AG09309 (cell line): ENCODE measurements around the gene AGPAT4.

Experiments
- DNase-seq: peaks from one replicate; pipeline ENCODE4 v3.0.0-alpha.2; 2010; ENCODE audit warnings: low read depth
- H3K4me3 ChIP-seq: 2 replicates; pipeline ENCODE4 v1.5.1; 2011; ENCODE audit warnings: mild to moderate bottlenecking, low read depth, low read length, moderate library complexity; ENCODE audit not compliant: control insufficient read depth
- TF ChIP-seq, protein P1 (sequence below): IDR thresholded peaks from 2 replicates; pipeline ENCODE4 v1.5.1; 2011; ENCODE audit warnings: mild to moderate bottlenecking, low read depth, low read length, inconsistent platforms; ENCODE audit not compliant: insufficient read depth, control insufficient read depth; ENCODE audit errors: missing control alignments

Gene AGPAT4

DNA sequence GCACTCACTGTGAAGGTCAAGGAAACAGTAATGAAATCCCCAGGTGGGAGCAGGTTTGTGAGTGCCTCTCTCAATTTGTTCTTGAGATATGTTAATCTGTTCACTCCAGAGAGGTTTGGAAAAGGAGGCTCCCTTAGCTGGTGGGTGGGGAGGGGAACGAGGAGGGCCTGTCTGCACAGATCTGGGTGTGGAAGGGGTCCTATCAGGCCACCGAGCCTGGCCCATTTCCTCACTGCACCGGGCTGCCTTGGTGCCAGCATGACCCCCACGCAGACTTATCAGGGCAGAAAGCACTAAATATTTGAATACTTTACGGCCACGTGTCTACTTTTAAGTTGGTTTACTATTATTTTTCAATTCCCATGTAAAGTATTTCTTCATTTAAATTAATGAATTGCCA is 8.3 kb downstream of the AGPAT4 start:
- H3K4me3 ChIP-seq, result no peak overlapping the region
- TF ChIP-seq, protein P1, sequence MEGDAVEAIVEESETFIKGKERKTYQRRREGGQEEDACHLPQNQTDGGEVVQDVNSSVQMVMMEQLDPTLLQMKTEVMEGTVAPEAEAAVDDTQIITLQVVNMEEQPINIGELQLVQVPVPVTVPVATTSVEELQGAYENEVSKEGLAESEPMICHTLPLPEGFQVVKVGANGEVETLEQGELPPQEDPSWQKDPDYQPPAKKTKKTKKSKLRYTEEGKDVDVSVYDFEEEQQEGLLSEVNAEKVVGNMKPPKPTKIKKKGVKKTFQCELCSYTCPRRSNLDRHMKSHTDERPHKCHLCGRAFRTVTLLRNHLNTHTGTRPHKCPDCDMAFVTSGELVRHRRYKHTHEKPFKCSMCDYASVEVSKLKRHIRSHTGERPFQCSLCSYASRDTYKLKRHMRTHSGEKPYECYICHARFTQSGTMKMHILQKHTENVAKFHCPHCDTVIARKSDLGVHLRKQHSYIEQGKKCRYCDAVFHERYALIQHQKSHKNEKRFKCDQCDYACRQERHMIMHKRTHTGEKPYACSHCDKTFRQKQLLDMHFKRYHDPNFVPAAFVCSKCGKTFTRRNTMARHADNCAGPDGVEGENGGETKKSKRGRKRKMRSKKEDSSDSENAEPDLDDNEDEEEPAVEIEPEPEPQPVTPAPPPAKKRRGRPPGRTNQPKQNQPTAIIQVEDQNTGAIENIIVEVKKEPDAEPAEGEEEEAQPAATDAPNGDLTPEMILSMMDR, result no peak
- DNase-seq, result no peak

DNA sequence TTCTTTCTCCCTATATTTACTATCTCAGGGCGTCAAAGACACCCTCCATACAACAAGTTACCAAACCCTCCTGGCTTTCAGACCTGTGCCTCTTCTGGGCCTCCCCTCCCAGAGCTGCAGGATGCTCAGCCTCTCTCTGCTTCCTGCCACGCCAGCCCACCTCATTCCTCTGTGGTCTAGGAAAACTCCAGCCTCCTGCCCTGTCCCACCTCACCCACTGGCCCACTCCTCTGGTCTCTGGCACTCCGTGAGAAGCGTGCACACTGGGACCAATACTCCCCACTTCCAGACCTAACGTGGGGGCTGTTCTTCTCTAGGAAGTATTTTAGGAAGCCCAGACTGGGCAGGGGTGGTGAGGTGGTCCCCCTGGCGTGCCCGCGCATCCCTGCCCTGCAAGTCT is 9.7 kb downstream of the AGPAT4 start:
- no peak for DNase-seq
- TF ChIP-seq, protein P1, result no peak

DNA sequence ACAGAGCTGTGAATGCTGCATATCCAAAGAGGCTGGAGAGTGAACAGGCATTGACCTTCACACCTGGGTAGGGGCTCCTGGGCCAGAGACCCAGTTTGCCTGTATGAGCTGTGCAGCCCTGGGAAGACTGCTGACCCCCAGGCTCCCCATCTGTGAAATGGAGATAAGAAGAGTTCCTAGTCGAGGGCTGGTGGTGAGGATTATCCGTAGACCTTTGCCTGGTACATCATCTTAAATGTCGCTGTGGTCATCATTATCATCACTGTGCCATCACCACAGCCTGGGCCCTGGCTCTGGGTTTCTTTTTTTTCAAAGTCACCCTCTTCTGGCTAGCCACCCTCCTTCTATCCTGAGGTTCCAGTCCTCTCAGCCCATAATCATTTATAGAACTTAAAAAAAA is 12.0 kb downstream of the AGPAT4 start:
- H3K4me3 ChIP-seq, result no peak overlapping the region
- TF ChIP-seq, protein P1, result no peak
- DNase-seq, result no peak

More for the DNA sequence above, 9.7 kb downstream of the AGPAT4 start:
- H3K4me3 ChIP-seq, result no peak overlapping the region

DNA sequence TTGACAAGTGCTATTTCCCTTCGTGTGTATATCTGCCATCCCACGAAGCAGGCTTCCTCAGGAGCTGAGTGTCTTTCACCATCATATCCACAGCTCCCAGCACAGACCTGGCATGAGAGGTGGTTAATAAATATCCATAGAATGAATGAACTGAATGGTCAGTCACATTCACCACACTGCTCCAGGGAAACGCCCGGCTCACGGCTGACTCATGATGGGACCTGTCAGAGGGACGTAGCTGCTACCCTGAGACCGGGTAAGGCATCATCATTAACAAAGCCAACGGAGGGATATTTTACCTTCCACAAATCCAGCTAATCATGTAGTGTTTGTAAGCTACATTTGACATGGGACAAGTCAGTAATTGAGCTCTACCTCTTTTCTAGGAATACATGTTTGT is 12.5 kb downstream of the AGPAT4 start:
- no peak overlapping the region for H3K4me3 ChIP-seq
- no peak for DNase-seq
- TF ChIP-seq, protein P1, result no peak

DNA sequence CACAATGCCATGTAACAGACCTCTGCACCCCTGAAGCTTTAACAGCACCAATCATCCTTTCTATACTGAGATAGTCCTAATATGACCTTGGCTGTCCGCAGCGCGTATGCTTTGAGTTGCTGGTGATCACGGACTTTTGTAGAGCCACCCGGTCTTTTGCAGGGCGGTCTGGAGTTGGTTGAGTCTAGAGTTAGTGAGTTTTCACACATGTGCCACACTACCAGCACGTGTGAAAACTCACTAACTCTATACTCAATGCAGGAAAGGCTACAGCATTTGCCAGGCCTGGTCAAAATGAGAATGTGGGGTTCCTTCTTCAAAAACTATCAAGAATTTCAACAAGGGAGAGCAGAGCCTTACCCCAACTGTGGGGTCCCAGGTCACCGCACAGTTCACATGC is 14.6 kb downstream of the AGPAT4 start:
- H3K4me3 ChIP-seq, result no peak overlapping the region
- TF ChIP-seq, protein P1, result no peak
- no peak for DNase-seq

DNA sequence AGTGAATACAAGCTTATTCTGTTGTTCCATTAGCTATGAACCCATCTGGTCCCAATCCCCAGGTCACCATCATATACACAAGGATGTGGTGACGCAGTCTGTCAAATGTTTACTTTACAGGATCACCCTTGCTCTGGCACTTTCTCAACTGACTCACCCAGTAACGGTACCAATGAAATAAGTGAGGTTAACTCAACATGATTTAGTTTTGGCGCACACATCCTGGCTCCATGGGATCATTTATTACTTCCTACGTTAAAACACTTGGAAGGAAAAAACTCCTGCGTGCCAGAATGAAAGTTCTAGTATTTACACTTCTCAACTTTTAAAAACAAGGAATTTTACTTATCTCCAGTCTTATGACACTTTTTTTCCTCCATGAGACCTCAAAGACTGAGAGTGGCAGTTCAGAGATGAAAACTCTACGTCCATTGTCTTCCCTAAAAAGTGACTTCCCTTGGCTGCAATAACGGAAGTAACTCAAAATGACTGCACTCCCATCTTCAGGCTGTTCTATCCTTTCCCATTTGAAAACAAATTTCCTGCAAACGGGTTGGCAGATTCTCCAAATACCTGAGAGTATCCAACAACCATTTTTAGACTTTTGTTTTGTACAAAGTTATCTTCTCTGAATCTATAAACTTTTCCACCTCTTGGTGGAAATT is 15.9 kb downstream of the AGPAT4 start:
- no peak overlapping the region; the same call in 1 of the 2 replicates for H3K4me3 ChIP-seq
- peak; percentile 91 for DNase-seq

DNA sequence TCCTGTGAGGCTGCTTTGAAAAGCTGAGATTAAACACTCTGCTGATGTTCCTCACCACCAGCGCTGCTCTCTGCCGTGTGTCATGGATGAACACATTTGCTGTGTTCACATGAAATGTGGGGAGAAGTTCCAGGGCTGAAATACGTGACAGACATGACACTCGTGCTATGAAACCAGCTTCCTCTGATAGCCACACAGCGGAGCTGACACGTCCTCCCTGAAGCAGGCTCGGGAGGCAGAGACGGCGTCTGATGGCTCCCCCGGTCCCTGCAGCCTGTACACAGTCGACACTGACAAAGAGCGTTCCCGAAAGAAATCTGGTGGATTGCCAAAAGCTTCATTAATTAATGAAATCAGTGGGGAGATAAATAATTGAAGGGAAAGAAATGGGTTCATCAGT is 17.5 kb downstream of the AGPAT4 start:
- TF ChIP-seq, protein P1, result no peak
- DNase-seq, result no peak
- H3K4me3 ChIP-seq, result no peak overlapping the region

More for the DNA sequence above, 15.9 kb downstream of the AGPAT4 start:
- TF ChIP-seq, protein P1, result no peak
